Keratinocyte (primary cell): ENCODE measurements around the gene ZNF668.

Experiments
- CTCF ChIP-seq, 3 experiments: IDR thresholded peaks in 1 of 3; conservative IDR thresholded peaks in 1 of 3; optimal IDR thresholded peaks in 1 of 3; 2 replicates in 2 of 3; 3 replicates in 1 of 3; pipeline versions ENCODE3 to v1.5.1; 2011; ENCODE audit warnings: low read length in 3 of 3, mild to moderate bottlenecking in 3 of 3, moderate library complexity in 2 of 3, control low read depth in 1 of 3, inconsistent platforms in 1 of 3; ENCODE audit not compliant: insufficient read depth in 2 of 3; ENCODE audit errors: extremely low read depth in 1 of 3
- EZH2 ChIP-seq: IDR thresholded peaks from one replicate; pipeline ENCODE4 v1.6.1; 2012; ENCODE audit warnings: inconsistent platforms, mild to moderate bottlenecking, low read length, moderate library complexity

GRCh38 chr16:31029272-31029671, 44.8 kb downstream of the ZNF668 start:
- TF ChIP-seq CTCF (optimal IDR thresholded peaks at IDR 0.05 in 1 of 3, IDR thresholded peaks at IDR 0.05 in 1 of 3, conservative IDR thresholded peaks at IDR 0.05 in 1 of 3; ENCODE audit: extremely low read depth in 1 of 3, insufficient read depth in 2 of 3, low read length in 3 of 3) (no peak), EZH2 (no peak)
